HepG2 (cell line): Measurements from ENCODE around the gene ARIH2. TPM values are rescaled to one million over a fixed set of nuclear protein-coding genes. Genes with fewer than 3 reads are reported as not detected.

ENCODE experiments used
- MED1 ChIP-seq: sonication (generic); formaldehyde crosslinking; IDR thresholded peaks from 2 replicates; pipeline ENCODE4 v1.4.0; 2020; ENCODE audit warnings: missing genetic modification reagents
- NR2C2 ChIP-seq: sonication (generic); formaldehyde crosslinking; IDR thresholded peaks from 2 replicates; pipeline ENCODE4 v1.4.0; 2020; ENCODE audit warnings: missing genetic modification reagents, mild to moderate bottlenecking, moderate library complexity, borderline replicate concordance
- RBAK ChIP-seq: sonication (generic); formaldehyde crosslinking; IDR thresholded peaks from 2 replicates; pipeline ENCODE4 v1.5.1; 2020; ENCODE audit warnings: mild to moderate bottlenecking, missing genetic modification reagents
- RXRA ChIP-seq: sonication (generic); formaldehyde crosslinking; IDR thresholded peaks from 2 replicates; pipeline ENCODE4 v1.5.1; 2020; ENCODE audit warnings: missing genetic modification reagents
- RXRB ChIP-seq: IDR thresholded peaks from 2 replicates; pipeline ENCODE4 v1.6.1; 2016; ENCODE audit warnings: borderline replicate concordance, missing genetic modification reagents, missing compliant biosample characterization
- WIZ ChIP-seq: sonication (generic); formaldehyde crosslinking; IDR thresholded peaks from 2 replicates; pipeline ENCODE4 v1.5.1; 2020; ENCODE audit warnings: mild to moderate bottlenecking, missing genetic modification reagents
- ZNF337 ChIP-seq: sonication (generic); formaldehyde crosslinking; IDR thresholded peaks from 2 replicates; pipeline ENCODE4 v1.5.1; 2020; ENCODE audit warnings: missing genetic modification reagents, low read depth, mild to moderate bottlenecking, borderline replicate concordance
- ZNF562 ChIP-seq: sonication (generic); formaldehyde crosslinking; IDR thresholded peaks from 2 replicates; pipeline ENCODE4 v1.8.0; 2022; ENCODE audit warnings: missing genetic modification reagents, borderline replicate concordance
- ZNF607 ChIP-seq: sonication (generic); formaldehyde crosslinking; IDR thresholded peaks from 2 replicates; pipeline ENCODE4 v1.5.1; 2020; ENCODE audit warnings: missing genetic modification reagents, mild to moderate bottlenecking, borderline replicate concordance
- ZNF670 ChIP-seq: sonication (generic); formaldehyde crosslinking; IDR thresholded peaks from 2 replicates; pipeline ENCODE4 v1.8.0; 2022; ENCODE audit warnings: mild to moderate bottlenecking, missing genetic modification reagents, borderline replicate concordance
- ZSCAN31 ChIP-seq: sonication (generic); formaldehyde crosslinking; IDR thresholded peaks from 2 replicates; pipeline ENCODE4 v1.5.0; 2020; ENCODE audit warnings: low read depth, mild to moderate bottlenecking, missing genetic modification reagents
- polyA plus RNA-seq, 8 experiments: library from polyadenylated mRNA; depleted of rRNA in 3 of 8; stranded (reverse) in 7 of 8; unstranded in 1 of 8; fragments of >200 nt; fragmentation: Illumina TruSeq in 4 of 8; extraction: Trizol in 4 of 8; gene quantifications; 2 replicates each; pipeline versions ENCODE4 v1.2.1 to v1.2.3, GENCODE V29; 2011 to 2016; ENCODE audit warnings: low read depth in 4 of 8, missing spikeins in 1 of 8, mixed read lengths in 1 of 8; ENCODE audit not compliant: insufficient read depth in 1 of 8
- total RNA-seq, 5 experiments: library from RNA; depleted of rRNA; stranded (reverse); fragments of >200 nt; fragmentation: Illumina TruSeq; extraction: Trizol; gene quantifications; 2 replicates each; pipeline ENCODE4 v1.2.3, GENCODE V29; 2016; ENCODE audit warnings: low read depth in 1 of 5
- TF ChIP-seq, protein P1 (sequence below): sonication (generic); formaldehyde crosslinking; IDR thresholded peaks from 2 replicates; pipeline ENCODE4 v1.5.0; 2020; ENCODE audit warnings: mild to moderate bottlenecking, missing genetic modification reagents
- TF ChIP-seq, protein P2 (sequence below): sonication (generic); formaldehyde crosslinking; IDR thresholded peaks from 2 replicates; pipeline ENCODE4 v1.4.0; 2020; ENCODE audit warnings: mild to moderate bottlenecking, missing genetic modification reagents
- TF ChIP-seq, protein P3 (sequence below): sonication (generic); formaldehyde crosslinking; IDR thresholded peaks from 2 replicates; pipeline ENCODE4 v1.4.0; 2020; ENCODE audit warnings: missing genetic modification reagents, borderline replicate concordance
- TF ChIP-seq, protein P4 (sequence below): IDR thresholded peaks from 2 replicates; pipeline ENCODE4 v1.6.1; 2016; ENCODE audit warnings: missing biosample characterization, missing genetic modification reagents, low read depth
- TF ChIP-seq, protein P5 (sequence below): sonication (generic); formaldehyde crosslinking; IDR thresholded peaks from 2 replicates; pipeline ENCODE4 v1.9.0; 2021; ENCODE audit warnings: missing genetic modification reagents, borderline replicate concordance

The ARIH2 gene
- total and polyA plus RNA-seq, 2 of the 13 experiments (the other 11 are each of a cell fraction or from before 2014, with no cell fraction given): 64.8 to 83.3 TPM

DNA sequence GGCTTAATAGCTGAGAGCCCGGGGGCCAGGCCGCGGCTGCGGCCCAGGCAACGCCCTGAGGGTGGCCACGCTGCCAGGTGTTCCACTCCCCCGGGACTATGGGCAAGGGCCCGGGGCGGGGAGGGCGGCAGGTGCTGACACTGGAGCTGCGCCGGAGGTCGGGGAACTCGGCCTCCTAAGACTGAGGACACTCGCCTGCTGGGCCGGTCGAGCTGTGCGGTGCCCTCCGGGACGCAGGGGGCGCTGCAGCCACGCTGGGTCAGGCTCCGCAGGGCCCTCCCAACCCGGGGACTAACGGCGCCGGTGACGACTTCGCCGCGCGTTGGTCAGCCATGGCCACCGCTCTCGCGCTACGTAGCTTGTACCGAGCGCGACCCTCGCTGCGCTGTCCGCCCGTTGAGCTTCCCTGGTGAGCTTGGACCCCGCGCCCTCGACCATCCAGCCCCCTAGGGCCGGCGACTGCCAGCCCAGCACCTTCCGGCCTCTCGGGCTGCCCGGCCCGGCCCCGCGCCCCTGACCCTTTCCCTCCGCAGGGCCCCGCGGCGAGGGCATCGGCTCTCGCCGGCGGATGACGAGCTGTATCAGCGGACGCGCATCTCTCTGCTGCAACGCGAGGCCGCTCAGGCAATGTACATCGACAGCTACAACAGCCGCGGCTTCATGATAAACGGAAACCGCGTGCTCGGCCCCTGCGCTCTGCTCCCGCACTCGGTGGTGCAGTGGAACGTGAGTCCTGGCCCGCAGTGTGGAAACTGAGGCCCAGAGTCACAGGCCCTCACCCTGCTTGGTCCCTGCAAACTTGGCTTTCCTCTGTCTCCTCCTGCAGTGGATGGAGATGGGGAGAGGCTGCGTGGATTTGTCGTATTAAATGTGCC lies 103.4 kb downstream of the ARIH2 start, which contains the start of gene NDUFAF3 (continued):
- no peak for TF ChIP-seq ZNF562 (CRISPR knock-in tag)
- 0 out of 2 replicates have a peak, but pooled peaks have one; percentile 53 for TF ChIP-seq ZNF607 (CRISPR knock-in tag)
- peak; percentile 90 for TF ChIP-seq ZSCAN31 (CRISPR knock-in tag)
- TF ChIP-seq, protein P1, sequence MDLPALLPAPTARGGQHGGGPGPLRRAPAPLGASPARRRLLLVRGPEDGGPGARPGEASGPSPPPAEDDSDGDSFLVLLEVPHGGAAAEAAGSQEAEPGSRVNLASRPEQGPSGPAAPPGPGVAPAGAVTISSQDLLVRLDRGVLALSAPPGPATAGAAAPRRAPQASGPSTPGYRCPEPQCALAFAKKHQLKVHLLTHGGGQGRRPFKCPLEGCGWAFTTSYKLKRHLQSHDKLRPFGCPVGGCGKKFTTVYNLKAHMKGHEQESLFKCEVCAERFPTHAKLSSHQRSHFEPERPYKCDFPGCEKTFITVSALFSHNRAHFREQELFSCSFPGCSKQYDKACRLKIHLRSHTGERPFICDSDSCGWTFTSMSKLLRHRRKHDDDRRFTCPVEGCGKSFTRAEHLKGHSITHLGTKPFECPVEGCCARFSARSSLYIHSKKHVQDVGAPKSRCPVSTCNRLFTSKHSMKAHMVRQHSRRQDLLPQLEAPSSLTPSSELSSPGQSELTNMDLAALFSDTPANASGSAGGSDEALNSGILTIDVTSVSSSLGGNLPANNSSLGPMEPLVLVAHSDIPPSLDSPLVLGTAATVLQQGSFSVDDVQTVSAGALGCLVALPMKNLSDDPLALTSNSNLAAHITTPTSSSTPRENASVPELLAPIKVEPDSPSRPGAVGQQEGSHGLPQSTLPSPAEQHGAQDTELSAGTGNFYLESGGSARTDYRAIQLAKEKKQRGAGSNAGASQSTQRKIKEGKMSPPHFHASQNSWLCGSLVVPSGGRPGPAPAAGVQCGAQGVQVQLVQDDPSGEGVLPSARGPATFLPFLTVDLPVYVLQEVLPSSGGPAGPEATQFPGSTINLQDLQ: peak; percentile 76; the same call in 1 of the 2 replicates
- peak; percentile 65 for TF ChIP-seq RXRA (CRISPR knock-in tag)
- TF ChIP-seq RBAK: no peak
- peak; percentile 39; the same call in 1 of the 2 replicates for TF ChIP-seq RXRB (CRISPR knock-in tag)
- TF ChIP-seq, protein P2, sequence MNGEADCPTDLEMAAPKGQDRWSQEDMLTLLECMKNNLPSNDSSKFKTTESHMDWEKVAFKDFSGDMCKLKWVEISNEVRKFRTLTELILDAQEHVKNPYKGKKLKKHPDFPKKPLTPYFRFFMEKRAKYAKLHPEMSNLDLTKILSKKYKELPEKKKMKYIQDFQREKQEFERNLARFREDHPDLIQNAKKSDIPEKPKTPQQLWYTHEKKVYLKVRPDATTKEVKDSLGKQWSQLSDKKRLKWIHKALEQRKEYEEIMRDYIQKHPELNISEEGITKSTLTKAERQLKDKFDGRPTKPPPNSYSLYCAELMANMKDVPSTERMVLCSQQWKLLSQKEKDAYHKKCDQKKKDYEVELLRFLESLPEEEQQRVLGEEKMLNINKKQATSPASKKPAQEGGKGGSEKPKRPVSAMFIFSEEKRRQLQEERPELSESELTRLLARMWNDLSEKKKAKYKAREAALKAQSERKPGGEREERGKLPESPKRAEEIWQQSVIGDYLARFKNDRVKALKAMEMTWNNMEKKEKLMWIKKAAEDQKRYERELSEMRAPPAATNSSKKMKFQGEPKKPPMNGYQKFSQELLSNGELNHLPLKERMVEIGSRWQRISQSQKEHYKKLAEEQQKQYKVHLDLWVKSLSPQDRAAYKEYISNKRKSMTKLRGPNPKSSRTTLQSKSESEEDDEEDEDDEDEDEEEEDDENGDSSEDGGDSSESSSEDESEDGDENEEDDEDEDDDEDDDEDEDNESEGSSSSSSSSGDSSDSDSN (CRISPR knock-in tag): peak; percentile 77; the same call in 1 of the 2 replicates
- peak; percentile 69; the same call in 1 of the 2 replicates for TF ChIP-seq NR2C2 (CRISPR knock-in tag)
- TF ChIP-seq, protein P3, sequence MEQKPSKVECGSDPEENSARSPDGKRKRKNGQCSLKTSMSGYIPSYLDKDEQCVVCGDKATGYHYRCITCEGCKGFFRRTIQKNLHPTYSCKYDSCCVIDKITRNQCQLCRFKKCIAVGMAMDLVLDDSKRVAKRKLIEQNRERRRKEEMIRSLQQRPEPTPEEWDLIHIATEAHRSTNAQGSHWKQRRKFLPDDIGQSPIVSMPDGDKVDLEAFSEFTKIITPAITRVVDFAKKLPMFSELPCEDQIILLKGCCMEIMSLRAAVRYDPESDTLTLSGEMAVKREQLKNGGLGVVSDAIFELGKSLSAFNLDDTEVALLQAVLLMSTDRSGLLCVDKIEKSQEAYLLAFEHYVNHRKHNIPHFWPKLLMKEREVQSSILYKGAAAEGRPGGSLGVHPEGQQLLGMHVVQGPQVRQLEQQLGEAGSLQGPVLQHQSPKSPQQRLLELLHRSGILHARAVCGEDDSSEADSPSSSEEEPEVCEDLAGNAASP (CRISPR knock-in tag): no peak
- TF ChIP-seq MED1 (CRISPR knock-in tag): peak; percentile 82
- TF ChIP-seq, protein P4, sequence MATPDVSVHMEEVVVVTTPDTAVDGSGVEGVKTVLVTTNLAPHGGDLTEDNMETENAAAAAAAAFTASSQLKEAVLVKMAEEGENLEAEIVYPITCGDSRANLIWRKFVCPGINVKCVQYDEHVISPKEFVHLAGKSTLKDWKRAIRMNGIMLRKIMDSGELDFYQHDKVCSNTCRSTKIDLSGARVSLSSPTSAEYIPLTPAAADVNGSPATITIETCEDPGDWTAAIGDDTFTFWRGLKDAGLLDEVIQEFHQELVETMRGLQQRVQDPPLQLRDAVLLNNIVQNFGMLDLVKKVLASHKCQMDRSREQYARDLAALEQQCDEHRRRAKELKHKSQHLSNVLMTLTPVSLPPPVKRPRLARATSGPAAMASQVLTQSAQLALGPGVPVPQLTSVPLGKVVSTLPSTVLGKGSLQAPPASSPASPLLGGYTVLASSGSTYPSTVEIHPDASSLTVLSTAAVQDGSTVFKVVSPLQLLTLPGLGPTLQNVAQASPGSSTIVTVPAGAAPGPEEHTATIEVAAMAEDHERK (CRISPR knock-in tag): peak; percentile 74
- TF ChIP-seq ZNF670: 0 out of 2 replicates have a peak, but pooled peaks have one; percentile 84
- TF ChIP-seq WIZ: no peak
- TF ChIP-seq ZNF337 (CRISPR knock-in tag): no peak
- TF ChIP-seq, protein P5, sequence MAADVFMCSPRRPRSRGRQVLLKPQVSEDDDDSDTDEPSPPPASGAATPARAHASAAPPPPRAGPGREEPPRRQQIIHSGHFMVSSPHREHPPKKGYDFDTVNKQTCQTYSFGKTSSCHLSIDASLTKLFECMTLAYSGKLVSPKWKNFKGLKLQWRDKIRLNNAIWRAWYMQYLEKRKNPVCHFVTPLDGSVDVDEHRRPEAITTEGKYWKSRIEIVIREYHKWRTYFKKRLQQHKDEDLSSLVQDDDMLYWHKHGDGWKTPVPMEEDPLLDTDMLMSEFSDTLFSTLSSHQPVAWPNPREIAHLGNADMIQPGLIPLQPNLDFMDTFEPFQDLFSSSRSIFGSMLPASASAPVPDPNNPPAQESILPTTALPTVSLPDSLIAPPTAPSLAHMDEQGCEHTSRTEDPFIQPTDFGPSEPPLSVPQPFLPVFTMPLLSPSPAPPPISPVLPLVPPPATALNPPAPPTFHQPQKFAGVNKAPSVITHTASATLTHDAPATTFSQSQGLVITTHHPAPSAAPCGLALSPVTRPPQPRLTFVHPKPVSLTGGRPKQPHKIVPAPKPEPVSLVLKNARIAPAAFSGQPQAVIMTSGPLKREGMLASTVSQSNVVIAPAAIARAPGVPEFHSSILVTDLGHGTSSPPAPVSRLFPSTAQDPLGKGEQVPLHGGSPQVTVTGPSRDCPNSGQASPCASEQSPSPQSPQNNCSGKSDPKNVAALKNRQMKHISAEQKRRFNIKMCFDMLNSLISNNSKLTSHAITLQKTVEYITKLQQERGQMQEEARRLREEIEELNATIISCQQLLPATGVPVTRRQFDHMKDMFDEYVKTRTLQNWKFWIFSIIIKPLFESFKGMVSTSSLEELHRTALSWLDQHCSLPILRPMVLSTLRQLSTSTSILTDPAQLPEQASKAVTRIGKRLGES (CRISPR knock-in tag): peak; percentile 71; the same call in 1 of the 2 replicates
